ENCODE results near the gene CD40. TPM values are rescaled to one million over a fixed set of nuclear protein-coding genes. Genes with fewer than 3 reads are reported as not detected.

The CD40 gene
- total and polyA plus RNA-seq, 4 donors, result 20.4 to 55.0 (median 28.4) TPM

DNA sequence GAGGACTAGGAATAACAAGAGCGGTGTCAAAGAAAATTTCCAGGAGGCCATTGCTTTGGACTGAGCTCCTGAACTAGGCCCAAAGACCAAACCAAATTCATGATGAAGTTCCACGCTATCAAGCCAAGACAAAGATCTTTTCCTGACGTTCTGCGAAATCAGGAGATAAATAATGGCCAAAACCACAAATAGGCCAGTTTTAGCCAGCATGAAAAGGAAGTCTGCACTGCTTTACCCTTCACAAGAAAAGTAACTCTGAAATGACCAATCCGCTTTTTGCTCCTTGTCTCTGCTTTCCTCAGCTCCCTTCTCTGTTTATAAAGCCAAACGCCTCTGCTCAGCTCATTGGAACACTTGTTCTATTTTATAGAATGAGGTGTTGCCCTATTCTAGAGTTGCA, 35.0 kb upstream of the CD40 start:
- H3K27ac ChIP-seq (ENCODE audit: low read depth in 1 of 2, low read length in 1 of 2), result no peak overlapping the region
- H3K27me3 ChIP-seq (ENCODE audit: control insufficient read depth in 3 of 3, insufficient read depth in 3 of 3, low read length in 2 of 3), result no peaks in the 10 kb centered on the region
- no peak overlapping the region for H3K9ac ChIP-seq (ENCODE audit: insufficient read depth in 1 of 2, low read length in 2 of 2)
- DNase-seq (no peak), ATAC-seq (ENCODE audit: insufficient read depth, low FRiP score) (no peak)
- peaks cover 5 to 33% (median 23%) of the 10 kb centered on the region in 5 donors for H3K4me1 ChIP-seq (ENCODE audit: control insufficient read depth in 5 of 5, insufficient read depth in 5 of 5, low read length in 5 of 5)
- WGBS, 2 donors, result 75 to 77% methylated on average over 6 of the region's 6 CpGs
- no peaks in the 10 kb centered on the region for H3K9me3 ChIP-seq (ENCODE audit: control insufficient read depth in 4 of 4, insufficient read depth in 3 of 4, low read length in 3 of 4)
- H3K36me3 ChIP-seq (ENCODE audit: control insufficient read depth in 4 of 4, insufficient read depth in 4 of 4, low read length in 4 of 4), result peaks cover 5 to 9% (median 8%) of the 10 kb centered on the region in 4 donors
- H3K4me3 ChIP-seq, result no peak overlapping the region
- TF ChIP-seq, protein P1, sequence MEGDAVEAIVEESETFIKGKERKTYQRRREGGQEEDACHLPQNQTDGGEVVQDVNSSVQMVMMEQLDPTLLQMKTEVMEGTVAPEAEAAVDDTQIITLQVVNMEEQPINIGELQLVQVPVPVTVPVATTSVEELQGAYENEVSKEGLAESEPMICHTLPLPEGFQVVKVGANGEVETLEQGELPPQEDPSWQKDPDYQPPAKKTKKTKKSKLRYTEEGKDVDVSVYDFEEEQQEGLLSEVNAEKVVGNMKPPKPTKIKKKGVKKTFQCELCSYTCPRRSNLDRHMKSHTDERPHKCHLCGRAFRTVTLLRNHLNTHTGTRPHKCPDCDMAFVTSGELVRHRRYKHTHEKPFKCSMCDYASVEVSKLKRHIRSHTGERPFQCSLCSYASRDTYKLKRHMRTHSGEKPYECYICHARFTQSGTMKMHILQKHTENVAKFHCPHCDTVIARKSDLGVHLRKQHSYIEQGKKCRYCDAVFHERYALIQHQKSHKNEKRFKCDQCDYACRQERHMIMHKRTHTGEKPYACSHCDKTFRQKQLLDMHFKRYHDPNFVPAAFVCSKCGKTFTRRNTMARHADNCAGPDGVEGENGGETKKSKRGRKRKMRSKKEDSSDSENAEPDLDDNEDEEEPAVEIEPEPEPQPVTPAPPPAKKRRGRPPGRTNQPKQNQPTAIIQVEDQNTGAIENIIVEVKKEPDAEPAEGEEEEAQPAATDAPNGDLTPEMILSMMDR (IDR thresholded peaks at IDR 0.05; ENCODE audit: control extremely low read depth, extremely low read depth), result no peak

GRCh38 chr20:46083531-46084061, 34.5 kb upstream of the CD40 start:
- WGBS, 2 donors, result 66 to 79% methylated on average over 1 of the region's 1 CpG
- no peaks in the 10 kb centered on the region for H3K9me3 ChIP-seq (ENCODE audit: control insufficient read depth in 4 of 4, insufficient read depth in 3 of 4, low read length in 3 of 4)
- ATAC-seq (ENCODE audit: insufficient read depth, low FRiP score), result no peak
- H3K4me1 ChIP-seq (ENCODE audit: control insufficient read depth in 5 of 5, insufficient read depth in 5 of 5, low read length in 5 of 5), result peaks cover 7 to 38% (median 27%) of the 10 kb centered on the region in 5 donors
- no peak overlapping the region for H3K27ac ChIP-seq (ENCODE audit: low read depth in 1 of 2, low read length in 1 of 2)
- TF ChIP-seq, protein P1 (IDR thresholded peaks at IDR 0.05; ENCODE audit: control extremely low read depth, extremely low read depth), result no peak
- peaks cover 4 to 6% (median 6%) of the 10 kb centered on the region in 4 donors for H3K36me3 ChIP-seq (ENCODE audit: control insufficient read depth in 4 of 4, insufficient read depth in 4 of 4, low read length in 4 of 4)
- no peak for DNase-seq
- H3K9ac ChIP-seq (ENCODE audit: insufficient read depth in 1 of 2, low read length in 2 of 2), result no peak overlapping the region
- H3K4me3 ChIP-seq, result no peak overlapping the region
- H3K27me3 ChIP-seq (ENCODE audit: control insufficient read depth in 3 of 3, insufficient read depth in 3 of 3, low read length in 2 of 3), result no peaks in the 10 kb centered on the region

DNA sequence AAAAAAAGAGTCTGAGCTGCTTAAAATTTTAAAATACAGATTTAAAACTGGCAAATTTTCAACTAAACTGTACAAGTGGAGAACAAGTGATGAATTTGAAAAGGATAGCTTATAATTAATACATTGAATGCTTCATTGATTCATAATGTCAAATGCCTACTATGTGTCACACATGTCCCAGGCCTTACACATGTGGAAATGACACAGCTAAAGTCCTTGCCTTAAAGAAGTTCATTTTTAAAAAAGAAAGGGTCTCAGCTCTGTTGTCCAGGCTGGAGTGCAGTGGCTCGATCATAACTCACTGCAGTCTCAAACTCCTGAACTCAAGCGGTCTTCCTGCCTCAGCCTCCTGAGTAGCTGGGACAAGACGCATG, 33.3 kb upstream of the CD40 start:
- DNase-seq (no peak), ATAC-seq (ENCODE audit: insufficient read depth, low FRiP score) (no peak)
- no peaks in the 10 kb centered on the region for H3K9me3 ChIP-seq (ENCODE audit: control insufficient read depth in 4 of 4, insufficient read depth in 3 of 4, low read length in 3 of 4)
- no peaks in the 10 kb centered on the region for H3K36me3 ChIP-seq (ENCODE audit: control insufficient read depth in 4 of 4, insufficient read depth in 4 of 4, low read length in 4 of 4)
- H3K9ac ChIP-seq (ENCODE audit: insufficient read depth in 1 of 2, low read length in 2 of 2), result no peak overlapping the region
- TF ChIP-seq, protein P1 (IDR thresholded peaks at IDR 0.05; ENCODE audit: control extremely low read depth, extremely low read depth), result no peak
- WGBS, 2 donors, result 80 to 81% methylated on average over 3 of the region's 3 CpGs
- no peak overlapping the region for H3K27ac ChIP-seq (ENCODE audit: low read depth in 1 of 2, low read length in 1 of 2)
- H3K27me3 ChIP-seq (ENCODE audit: control insufficient read depth in 3 of 3, insufficient read depth in 3 of 3, low read length in 2 of 3), result no peaks in the 10 kb centered on the region
- no peak overlapping the region for H3K4me3 ChIP-seq
- H3K4me1 ChIP-seq (ENCODE audit: control insufficient read depth in 5 of 5, insufficient read depth in 5 of 5, low read length in 5 of 5), result peaks cover 4 to 39% (median 27%) of the 10 kb centered on the region in 5 donors

Measured in lung (tissue), 12 donors.